Right cardiac atrium (tissue), 5 donors: ENCODE measurements around the gene LRP8. TPM values are rescaled to one million over a fixed set of nuclear protein-coding genes. Genes with fewer than 3 reads are reported as not detected.

Experiments
- ATAC-seq, 2 donors: fragments of 200-7000 bp; cut with Tn5 transposase; one replicate each; pipeline versions ENCODE4 v1.8.0 to v1.9.1; 2020; ENCODE audit warnings: moderate library complexity in 2 of 2, mild to moderate bottlenecking in 1 of 2
- DNase-seq, 3 donors: peaks; one replicate each; pipeline ENCODE4 v3.0.0-alpha.2; 2020
- H3K27ac ChIP-seq: one replicate; pipeline ENCODE4 v1.5.1; 2013; ENCODE audit warnings: mild to moderate bottlenecking, low read length, control low read depth, moderate library complexity
- H3K27me3 ChIP-seq: one replicate; pipeline ENCODE4 v1.6.1; 2013; ENCODE audit not compliant: control insufficient read depth, insufficient read depth
- H3K4me1 ChIP-seq: one replicate; pipeline ENCODE4 v1.6.1; 2013; ENCODE audit warnings: low read length; ENCODE audit not compliant: control insufficient read depth, insufficient read depth
- H3K4me3 ChIP-seq: one replicate; pipeline ENCODE4 v1.5.1; 2013; ENCODE audit warnings: low read length, control low read depth
- H3K9me3 ChIP-seq: one replicate; pipeline ENCODE4 v1.6.1; 2013; ENCODE audit warnings: low read length; ENCODE audit not compliant: control insufficient read depth
- WGBS: extraction: QIAGEN DNeasy Blood & Tissue Kit; methylation state at CpG from one replicate; pipeline ENCODE4 v1.1.7; 2013; 5-methylcytosine and 5-hydroxymethylcytosine counted together
- intact Hi-C, 4 donors: fragments of 100-400 bp; cut with DNase I; formaldehyde crosslinking; loops; one replicate each; pipeline versions ENCODE4 v1.11.0 to v1.14.0; 2022 to 2023
- polyA plus RNA-seq: library from polyadenylated mRNA; stranded (reverse); fragments of 200-250 nt; gene quantifications from one replicate; pipeline ENCODE4 v1.2.3, GENCODE V29; 2013
- total RNA-seq, 4 donors: library from RNA; stranded (reverse); fragmentation: NEBNext Ultra II Directional; extraction: Animal tissue kit (Norgen Biotek cat#: 25700); gene quantifications; one replicate each; pipeline ENCODE4 v1.2.1, GENCODE V29; 2021
- donor health status: healthy with polysubstance abuse.
- donor health status: DM: no; HTN: yes; CAD: no.
- donor health status: DM: no; HTN: no; CAD: no.
- donor health status: DM: no; HTN: yes; CAD: no; lungs with severe emphysema.
- donor health status: DM: yes; HTN: yes; CAD: no.

The LRP8 gene
- total and polyA plus RNA-seq, 5 donors: 0.27 to 2.6 (median 1.3) TPM

- H3K4me3 ChIP-seq: peak overlapping the region; percentile 92
- peaks cover 5% of the 10 kb centered on the region for H3K4me1 ChIP-seq
- WGBS: 36% methylated on average over 13 of the region's 13 CpGs
- intact Hi-C loops: no loop called here
- no peaks in the 10 kb centered on the region for H3K9me3 ChIP-seq
- ATAC-seq (peak; percentile 2 to 30), DNase-seq (peak in 1 of 3 donors; percentile 21)
- no peaks in the 10 kb centered on the region for H3K27me3 ChIP-seq
- peak overlapping the region; percentile 98 for H3K27ac ChIP-seq
These were observed 130.3 kb downstream of the LRP8 start for GRCh38 chr1:53197291-53198200.

- WGBS: under 1% methylated on average over 57 of the region's 57 CpGs
- peak within 1 kb of the TSS; percentile 98 for H3K27ac ChIP-seq
- ATAC-seq: peak; percentile 99
- H3K4me1 ChIP-seq: peaks cover 5% of the 10 kb centered on the region
- no peaks in the 10 kb centered on the region for H3K9me3 ChIP-seq
- DNase-seq: peak; percentile 97 to 99 (median 98)
- intact Hi-C loops: no loop called here
- peak within 1 kb of the TSS; percentile 92 for H3K4me3 ChIP-seq
- H3K27me3 ChIP-seq: no peaks in the 10 kb centered on the region
These were observed 131.2 kb downstream of the LRP8 start, which contains the start of gene CPT2 for GRCh38 chr1:53196485-53197290. TSS of gene CPT2 (plus strand) at chr1:53196824. CDS start at chr1:53196944, 120 bp downstream.

- peak; percentile 4 to 33 for ATAC-seq
- peak overlapping the region; percentile 92 for H3K4me3 ChIP-seq
- no peaks in the 10 kb centered on the region for H3K27me3 ChIP-seq
- intact Hi-C loops: no loop called here
- no peak for DNase-seq
- peaks cover 5% of the 10 kb centered on the region for H3K4me1 ChIP-seq
- no peaks in the 10 kb centered on the region for H3K9me3 ChIP-seq
- 34% methylated on average over 9 of the region's 9 CpGs for WGBS
- H3K27ac ChIP-seq: peak overlapping the region; percentile 28
These were observed 131.8 kb downstream of the LRP8 start for GRCh38 chr1:53196017-53196484.

- DNase-seq: peak in 1 of 3 donors; percentile 64
- peaks cover 5% of the 10 kb centered on the region for H3K4me1 ChIP-seq
- H3K27ac ChIP-seq: peak overlapping the region; percentile 28
- peak in 1 of 2 donors; percentile 22 for ATAC-seq
- 72% methylated on average over 11 of the region's 11 CpGs for WGBS
- H3K9me3 ChIP-seq: no peaks in the 10 kb centered on the region
- intact Hi-C loops: no loop called here
- H3K4me3 ChIP-seq: no peak overlapping the region
- no peaks in the 10 kb centered on the region for H3K27me3 ChIP-seq
These were observed 132.4 kb downstream of the LRP8 start for GRCh38 chr1:53195246-53196016.

Other genes starting within 250 kb of the LRP8 start
- 1 to 10 TPM in 2 of 4 donors, under 1 TPM in 2; 0.71 to 1.8 (median 1.1) TPM for gene SLC1A7, start 185.4 kb downstream of the LRP8 start, total RNA-seq
- 0.57 TPM for gene SLC1A7, start 185.4 kb downstream of the LRP8 start, polyA plus RNA-seq
- gene CPT2, start 131.2 kb downstream of the LRP8 start, total RNA-seq: 10 to 100 TPM; 12.1 to 21.2 (median 14.3) TPM
- gene CPT2, start 131.2 kb downstream of the LRP8 start, polyA plus RNA-seq: 19.3 TPM
- 10 to 100 TPM; 44.7 to 57.0 (median 49.3) TPM for gene CZIB, start 107.4 kb downstream of the LRP8 start, total RNA-seq
- 63.4 TPM for gene CZIB, start 107.4 kb downstream of the LRP8 start, polyA plus RNA-seq
- gene MAGOH, start 89.6 kb downstream of the LRP8 start, total RNA-seq: 10 to 100 TPM; 19.7 to 28.2 (median 24.5) TPM
- gene MAGOH, start 89.6 kb downstream of the LRP8 start, polyA plus RNA-seq: 59.4 TPM
- gene DMRTB1, start 131.3 kb upstream of the LRP8 start, total RNA-seq: not detected
- not detected for gene DMRTB1, start 131.3 kb upstream of the LRP8 start, polyA plus RNA-seq